ENCODE results near the gene MPV17L. TPM values are rescaled to one million over a fixed set of nuclear protein-coding genes. Genes with fewer than 3 reads are reported as not detected.

MPV17L gene
- total RNA-seq, 1 experiment from 2014 or later: 6.4 TPM

DNA sequence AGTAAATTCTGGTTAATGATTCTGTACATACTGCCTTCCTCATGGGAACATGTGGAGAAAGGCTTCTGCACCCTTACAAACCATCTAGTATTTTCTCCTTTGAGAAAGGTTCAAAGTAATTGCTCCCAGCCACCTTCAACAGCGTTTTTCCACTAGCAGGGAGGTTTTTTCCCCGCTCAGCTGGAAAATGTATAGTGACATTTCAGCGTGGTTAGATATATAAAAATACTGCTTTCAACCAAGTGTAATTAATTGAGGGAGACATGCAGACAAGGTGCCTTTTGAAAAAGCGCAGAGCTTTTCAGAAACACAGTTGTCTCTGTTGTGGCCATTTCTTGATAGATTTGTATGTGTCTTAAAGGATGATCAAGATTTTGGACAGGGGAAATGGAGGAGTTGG lies 44.0 kb downstream of the MPV17L start:
- WGBS (ENCODE audit: extremely low coverage, insufficient read length, low lambda C conversion rate): no CpG with 5 or more reads among the region's 4 CpGs
- peaks cover 22% of the 10 kb centered on the region for H3K27me3 Mint-ChIP-seq (ENCODE audit: low read depth)
- no peaks in the 10 kb centered on the region for H3K9me3 ChIP-seq (ENCODE audit: control insufficient read depth, low read depth, low read length)
- peaks cover 11% of the 10 kb centered on the region for H3K23me2 ChIP-seq (ENCODE audit: insufficient read length, low read depth, low read length, poor library complexity, severe bottlenecking)
- H2BK15ac ChIP-seq (ENCODE audit: low read depth, low read length): no peak overlapping the region
- no peak overlapping the region for H3K14ac ChIP-seq (ENCODE audit: insufficient read depth, low read length)
- DNase-seq: no peak
- H3K9ac ChIP-seq (ENCODE audit: extremely low read depth, insufficient read length, low read length): no peak overlapping the region
- no peak overlapping the region for H2BK20ac ChIP-seq (ENCODE audit: low read depth, low read length, poor library complexity, severe bottlenecking)
- H2BK12ac ChIP-seq (ENCODE audit: insufficient read length, low read depth, low read length): no peak overlapping the region
- H3K27ac Mint-ChIP-seq: 0 out of 7 replicates have a peak overlapping the region, but pooled peaks of 1 of the 3 experiments have one; percentile 70
- H3K56ac ChIP-seq (ENCODE audit: insufficient read length, low read depth, low read length): no peak overlapping the region
- no peak overlapping the region for H2AFZ ChIP-seq (ENCODE audit: low read length)
- no peaks in the 10 kb centered on the region for H3K79me1 ChIP-seq (ENCODE audit: insufficient read depth, low read depth, low read length, poor library complexity, severe bottlenecking)
- H3K9me3 Mint-ChIP-seq: peaks cover 0 to 2% of the 10 kb centered on the region in 2 experiments; a peak in 1 of 5 replicates
- peaks cover 0 to 2% (median 0%) of the 10 kb centered on the region in 3 experiments; a peak in 2 of 7 replicates for H3K36me3 Mint-ChIP-seq (ENCODE audit: insufficient read depth in 1 of 3, low read depth in 3 of 3)
- H4K91ac ChIP-seq (ENCODE audit: insufficient read length, low read depth, low read length): no peak overlapping the region
- H3K27me3 ChIP-seq (ENCODE audit: insufficient read depth, low read length): no peaks in the 10 kb centered on the region; the same call in 1 of the 2 replicates
- H2BK5ac ChIP-seq (ENCODE audit: insufficient read length, low read length): no peak overlapping the region
- H4K8ac ChIP-seq (replicated peaks; ENCODE audit: insufficient read length, low read depth, low read length): no peak overlapping the region
- no peaks in the 10 kb centered on the region for H3K4me1 ChIP-seq (ENCODE audit: insufficient read depth, low read length)
- H3K4me3 Mint-ChIP-seq: no peak overlapping the region
- peaks cover 9% of the 10 kb centered on the region in 2 experiments for H3K4me1 Mint-ChIP-seq
- H3T11ph ChIP-seq (ENCODE audit: low read length): no peak overlapping the region
- no peak overlapping the region for H3K23ac ChIP-seq (ENCODE audit: insufficient read length, low read depth, low read length)
- no peak overlapping the region for H3K18ac ChIP-seq (ENCODE audit: insufficient read length, low read depth, low read length)
- H2BK120ac ChIP-seq (ENCODE audit: low read depth, low read length, poor library complexity, severe bottlenecking): no peak overlapping the region
- no peak overlapping the region for H4K5ac ChIP-seq (ENCODE audit: insufficient read length, low read depth, low read length)
- H3K4ac ChIP-seq (ENCODE audit: low read depth, low read length): no peak overlapping the region
- no peaks in the 10 kb centered on the region for H4K20me1 ChIP-seq (ENCODE audit: control insufficient read depth, insufficient read depth, insufficient read length)
- TF ChIP-seq, protein P1, sequence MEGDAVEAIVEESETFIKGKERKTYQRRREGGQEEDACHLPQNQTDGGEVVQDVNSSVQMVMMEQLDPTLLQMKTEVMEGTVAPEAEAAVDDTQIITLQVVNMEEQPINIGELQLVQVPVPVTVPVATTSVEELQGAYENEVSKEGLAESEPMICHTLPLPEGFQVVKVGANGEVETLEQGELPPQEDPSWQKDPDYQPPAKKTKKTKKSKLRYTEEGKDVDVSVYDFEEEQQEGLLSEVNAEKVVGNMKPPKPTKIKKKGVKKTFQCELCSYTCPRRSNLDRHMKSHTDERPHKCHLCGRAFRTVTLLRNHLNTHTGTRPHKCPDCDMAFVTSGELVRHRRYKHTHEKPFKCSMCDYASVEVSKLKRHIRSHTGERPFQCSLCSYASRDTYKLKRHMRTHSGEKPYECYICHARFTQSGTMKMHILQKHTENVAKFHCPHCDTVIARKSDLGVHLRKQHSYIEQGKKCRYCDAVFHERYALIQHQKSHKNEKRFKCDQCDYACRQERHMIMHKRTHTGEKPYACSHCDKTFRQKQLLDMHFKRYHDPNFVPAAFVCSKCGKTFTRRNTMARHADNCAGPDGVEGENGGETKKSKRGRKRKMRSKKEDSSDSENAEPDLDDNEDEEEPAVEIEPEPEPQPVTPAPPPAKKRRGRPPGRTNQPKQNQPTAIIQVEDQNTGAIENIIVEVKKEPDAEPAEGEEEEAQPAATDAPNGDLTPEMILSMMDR (conservative IDR thresholded peaks at IDR 0.05): no peak
- no peaks in the 10 kb centered on the region for H3K79me2 ChIP-seq (ENCODE audit: insufficient read depth, low read length)
- H3K4me2 ChIP-seq (ENCODE audit: insufficient read depth, insufficient read length, low read length): no peak overlapping the region
- H2AK5ac ChIP-seq (ENCODE audit: insufficient read length, low read length): no peak overlapping the region
- no peak overlapping the region for H3K27ac ChIP-seq (ENCODE audit: insufficient read length, low read depth, low read length)
